HepG2 (cell line): ENCODE data around the gene IRF7. TPM values are rescaled to one million over a fixed set of nuclear protein-coding genes. Genes with fewer than 3 reads are reported as not detected.
A peak's percentile ranks its signal among the peaks of the same experiment; 100 is the strongest.

Experiments
- GPN1 ChIP-seq: sonication (generic); formaldehyde crosslinking; IDR thresholded peaks from 2 replicates; pipeline ENCODE4 v1.5.1; 2020; ENCODE audit warnings: missing genetic modification reagents, borderline replicate concordance
- HNF4A ChIP-seq: sonication (generic); formaldehyde crosslinking; IDR thresholded peaks from 2 replicates; pipeline ENCODE4 v1.4.0; 2020; ENCODE audit warnings: missing genetic modification reagents
- HNRNPUL1 ChIP-seq: fragments of 200-400 bp; formaldehyde crosslinking; IDR thresholded peaks from 2 replicates; pipeline ENCODE4 v1.6.1; 2017; ENCODE audit warnings: low read depth, mild to moderate bottlenecking, low read length, moderate library complexity
- IKZF4 ChIP-seq: sonication (generic); formaldehyde crosslinking; IDR thresholded peaks from 2 replicates; pipeline ENCODE4 v1.5.1; 2020; ENCODE audit warnings: borderline replicate concordance, mild to moderate bottlenecking, low read depth, missing genetic modification reagents; ENCODE audit errors: not compliant biosample characterization
- JUNB ChIP-seq: sonication (generic); formaldehyde crosslinking; IDR thresholded peaks from 2 replicates; pipeline ENCODE4 v1.8.0; 2022; ENCODE audit warnings: missing genetic modification reagents, mild to moderate bottlenecking, borderline replicate concordance
- MATR3 ChIP-seq: sonication (generic); formaldehyde crosslinking; IDR thresholded peaks from 2 replicates; pipeline ENCODE4 v1.4.0; 2020; ENCODE audit warnings: missing genetic modification reagents
- POLR2AphosphoS5 ChIP-seq: IDR thresholded peaks from 2 replicates; pipeline ENCODE4 v1.6.1; 2012; ENCODE audit warnings: low read depth, low read length
- RARA ChIP-seq: IDR thresholded peaks from 2 replicates; pipeline ENCODE4 v1.6.1; 2016; ENCODE audit warnings: missing genetic modification reagents, missing compliant biosample characterization
- STAT5B ChIP-seq: sonication (generic); formaldehyde crosslinking; IDR thresholded peaks from 2 replicates; pipeline ENCODE4 v1.4.0; 2020; ENCODE audit warnings: missing genetic modification reagents
- TCF7L2 ChIP-seq: IDR thresholded peaks from 2 replicates; pipeline ENCODE4 v1.6.1; 2011; ENCODE audit warnings: mild to moderate bottlenecking, low read depth, low read length, moderate library complexity
- THYN1 ChIP-seq: sonication (generic); formaldehyde crosslinking; IDR thresholded peaks from 2 replicates; pipeline ENCODE4 v1.8.1; 2023; ENCODE audit warnings: low read depth, mild to moderate bottlenecking, moderate library complexity, missing genetic modification reagents, borderline replicate concordance
- XRCC5 ChIP-seq: fragments of 200-400 bp; formaldehyde crosslinking; optimal IDR thresholded peaks from 2 replicates; pipeline ENCODE3; 2017; ENCODE audit warnings: mild to moderate bottlenecking, low read length
- ZBTB3 ChIP-seq: sonication (generic); formaldehyde crosslinking; IDR thresholded peaks from 2 replicates; pipeline ENCODE4 v1.4.0; 2020; ENCODE audit warnings: low read depth, mild to moderate bottlenecking, moderate library complexity, missing genetic modification reagents, borderline replicate concordance
- ZNF777 ChIP-seq: sonication (generic); formaldehyde crosslinking; IDR thresholded peaks from 2 replicates; pipeline ENCODE4 v1.4.0; 2020; ENCODE audit warnings: missing genetic modification reagents
- polyA plus RNA-seq, 8 experiments: library from polyadenylated mRNA; depleted of rRNA in 3 of 8; stranded (reverse) in 7 of 8; unstranded in 1 of 8; fragments of >200 nt; fragmentation: Illumina TruSeq in 4 of 8; extraction: Trizol in 4 of 8; gene quantifications; 2 replicates each; pipeline versions ENCODE4 v1.2.1 to v1.2.3, GENCODE V29; 2011 to 2016; ENCODE audit warnings: low read depth in 4 of 8, missing spikeins in 1 of 8, mixed read lengths in 1 of 8; ENCODE audit not compliant: insufficient read depth in 1 of 8
- total RNA-seq, 5 experiments: library from RNA; depleted of rRNA; stranded (reverse); fragments of >200 nt; fragmentation: Illumina TruSeq; extraction: Trizol; gene quantifications; 2 replicates each; pipeline ENCODE4 v1.2.3, GENCODE V29; 2016; ENCODE audit warnings: low read depth in 1 of 5
- TF ChIP-seq, protein P1 (sequence below): sonication (generic); formaldehyde crosslinking; IDR thresholded peaks from 2 replicates; pipeline ENCODE4 v1.4.0; 2020; ENCODE audit warnings: missing genetic modification reagents
- TF ChIP-seq, protein P2 (sequence below): sonication (generic); formaldehyde crosslinking; IDR thresholded peaks from 2 replicates; pipeline ENCODE4 v1.4.0; 2020; ENCODE audit warnings: mild to moderate bottlenecking, low read depth, missing genetic modification reagents
- TF ChIP-seq, protein P3 (sequence below): sonication (generic); formaldehyde crosslinking; IDR thresholded peaks from 2 replicates; pipeline ENCODE4 v1.4.0; 2020; ENCODE audit warnings: low read depth, missing genetic modification reagents
- TF ChIP-seq, protein P4 (sequence below), 2 experiments: sonication (generic) in 1 of 2; formaldehyde crosslinking in 1 of 2; IDR thresholded peaks; 2 replicates each; pipeline versions ENCODE4 v1.4.0 to v1.6.1; 2018 to 2020; ENCODE audit warnings: missing genetic modification reagents in 2 of 2, borderline replicate concordance in 1 of 2, low read depth in 1 of 2, mild to moderate bottlenecking in 1 of 2, missing biosample characterization in 1 of 2
- TF ChIP-seq, protein P5 (sequence below): sonication (generic); formaldehyde crosslinking; IDR thresholded peaks from 2 replicates; pipeline ENCODE4 v1.4.0; 2020; ENCODE audit warnings: missing genetic modification reagents, borderline replicate concordance

The IRF7 gene
- total and polyA plus RNA-seq, 2 of the 13 experiments (the other 11 are each of a cell fraction or from before 2014, with no cell fraction given) = not detected

DNA sequence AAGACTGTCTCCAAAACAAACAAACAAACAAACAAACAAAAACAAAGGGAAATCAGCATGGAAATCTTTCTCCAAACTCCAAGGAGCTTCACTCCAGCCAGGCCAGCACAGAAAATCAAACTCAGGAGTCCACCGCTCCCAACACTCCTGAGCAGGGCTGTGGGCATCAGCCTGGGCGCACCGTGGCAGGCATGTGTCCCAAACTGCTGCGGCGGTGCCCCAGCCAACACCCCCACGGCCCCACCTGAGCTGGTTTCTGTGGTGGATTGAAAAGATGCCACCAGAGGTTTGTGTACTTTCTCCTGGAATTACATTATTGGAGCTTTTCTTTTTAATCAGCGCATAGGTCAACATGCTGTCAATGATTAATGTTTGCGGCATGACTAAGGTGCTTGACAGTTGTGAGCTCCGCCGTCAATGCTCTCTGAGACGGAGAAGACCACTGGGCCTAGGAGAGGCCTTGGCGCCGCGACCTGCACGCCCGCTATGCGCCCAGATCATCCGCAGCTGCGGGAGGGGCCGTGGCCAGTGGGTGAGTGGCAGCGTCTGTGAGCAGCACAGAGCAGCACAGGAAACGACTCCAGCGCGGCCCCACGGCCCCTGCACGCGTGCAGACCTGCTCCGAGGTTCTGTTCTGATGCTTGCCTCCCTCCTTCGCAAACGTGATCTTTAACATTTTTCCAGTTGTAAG, 39.4 kb upstream of the IRF7 start (continued):
- TF ChIP-seq, protein P1, sequence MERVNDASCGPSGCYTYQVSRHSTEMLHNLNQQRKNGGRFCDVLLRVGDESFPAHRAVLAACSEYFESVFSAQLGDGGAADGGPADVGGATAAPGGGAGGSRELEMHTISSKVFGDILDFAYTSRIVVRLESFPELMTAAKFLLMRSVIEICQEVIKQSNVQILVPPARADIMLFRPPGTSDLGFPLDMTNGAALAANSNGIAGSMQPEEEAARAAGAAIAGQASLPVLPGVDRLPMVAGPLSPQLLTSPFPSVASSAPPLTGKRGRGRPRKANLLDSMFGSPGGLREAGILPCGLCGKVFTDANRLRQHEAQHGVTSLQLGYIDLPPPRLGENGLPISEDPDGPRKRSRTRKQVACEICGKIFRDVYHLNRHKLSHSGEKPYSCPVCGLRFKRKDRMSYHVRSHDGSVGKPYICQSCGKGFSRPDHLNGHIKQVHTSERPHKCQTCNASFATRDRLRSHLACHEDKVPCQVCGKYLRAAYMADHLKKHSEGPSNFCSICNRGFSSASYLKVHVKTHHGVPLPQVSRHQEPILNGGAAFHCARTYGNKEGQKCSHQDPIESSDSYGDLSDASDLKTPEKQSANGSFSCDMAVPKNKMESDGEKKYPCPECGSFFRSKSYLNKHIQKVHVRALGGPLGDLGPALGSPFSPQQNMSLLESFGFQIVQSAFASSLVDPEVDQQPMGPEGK (CRISPR knock-in tag) = peak; percentile 40
- TF ChIP-seq IKZF4 (CRISPR knock-in tag) = no peak
- TF ChIP-seq, protein P2, sequence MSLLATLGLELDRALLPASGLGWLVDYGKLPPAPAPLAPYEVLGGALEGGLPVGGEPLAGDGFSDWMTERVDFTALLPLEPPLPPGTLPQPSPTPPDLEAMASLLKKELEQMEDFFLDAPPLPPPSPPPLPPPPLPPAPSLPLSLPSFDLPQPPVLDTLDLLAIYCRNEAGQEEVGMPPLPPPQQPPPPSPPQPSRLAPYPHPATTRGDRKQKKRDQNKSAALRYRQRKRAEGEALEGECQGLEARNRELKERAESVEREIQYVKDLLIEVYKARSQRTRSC (CRISPR knock-in tag) = no peak
- no peak for TF ChIP-seq POLR2AphosphoS5
- TF ChIP-seq GPN1 (CRISPR knock-in tag) = no peak
- peak; percentile 49; the same call in 1 of the 2 replicates for TF ChIP-seq RARA (CRISPR knock-in tag)
- TF ChIP-seq HNRNPUL1 = no peak; the same call in 1 of the 2 replicates
- TF ChIP-seq, protein P3, sequence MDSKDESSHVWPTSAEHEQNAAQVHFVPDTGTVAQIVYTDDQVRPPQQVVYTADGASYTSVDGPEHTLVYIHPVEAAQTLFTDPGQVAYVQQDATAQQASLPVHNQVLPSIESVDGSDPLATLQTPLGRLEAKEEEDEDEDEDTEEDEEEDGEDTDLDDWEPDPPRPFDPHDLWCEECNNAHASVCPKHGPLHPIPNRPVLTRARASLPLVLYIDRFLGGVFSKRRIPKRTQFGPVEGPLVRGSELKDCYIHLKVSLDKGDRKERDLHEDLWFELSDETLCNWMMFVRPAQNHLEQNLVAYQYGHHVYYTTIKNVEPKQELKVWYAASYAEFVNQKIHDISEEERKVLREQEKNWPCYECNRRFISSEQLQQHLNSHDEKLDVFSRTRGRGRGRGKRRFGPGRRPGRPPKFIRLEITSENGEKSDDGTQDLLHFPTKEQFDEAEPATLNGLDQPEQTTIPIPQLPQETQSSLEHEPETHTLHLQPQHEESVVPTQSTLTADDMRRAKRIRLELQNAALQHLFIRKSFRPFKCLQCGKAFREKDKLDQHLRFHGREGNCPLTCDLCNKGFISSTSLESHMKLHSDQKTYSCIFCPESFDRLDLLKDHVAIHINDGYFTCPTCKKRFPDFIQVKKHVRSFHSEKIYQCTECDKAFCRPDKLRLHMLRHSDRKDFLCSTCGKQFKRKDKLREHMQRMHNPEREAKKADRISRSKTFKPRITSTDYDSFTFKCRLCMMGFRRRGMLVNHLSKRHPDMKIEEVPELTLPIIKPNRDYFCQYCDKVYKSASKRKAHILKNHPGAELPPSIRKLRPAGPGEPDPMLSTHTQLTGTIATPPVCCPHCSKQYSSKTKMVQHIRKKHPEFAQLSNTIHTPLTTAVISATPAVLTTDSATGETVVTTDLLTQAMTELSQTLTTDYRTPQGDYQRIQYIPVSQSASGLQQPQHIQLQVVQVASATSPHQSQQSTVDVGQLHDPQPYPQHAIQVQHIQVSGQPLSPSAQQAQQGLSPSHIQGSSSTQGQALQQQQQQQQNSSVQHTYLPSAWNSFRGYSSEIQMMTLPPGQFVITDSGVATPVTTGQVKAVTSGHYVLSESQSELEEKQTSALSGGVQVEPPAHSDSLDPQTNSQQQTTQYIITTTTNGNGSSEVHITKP (CRISPR knock-in tag) = peak; percentile 51; the same call in 1 of the 2 replicates
- TF ChIP-seq TCF7L2 = no peak
- TF ChIP-seq XRCC5 = peak; percentile 63
- no peak for TF ChIP-seq ZBTB3 (CRISPR knock-in tag)
- no peak for TF ChIP-seq JUNB (CRISPR knock-in tag)
- TF ChIP-seq, protein P4, sequence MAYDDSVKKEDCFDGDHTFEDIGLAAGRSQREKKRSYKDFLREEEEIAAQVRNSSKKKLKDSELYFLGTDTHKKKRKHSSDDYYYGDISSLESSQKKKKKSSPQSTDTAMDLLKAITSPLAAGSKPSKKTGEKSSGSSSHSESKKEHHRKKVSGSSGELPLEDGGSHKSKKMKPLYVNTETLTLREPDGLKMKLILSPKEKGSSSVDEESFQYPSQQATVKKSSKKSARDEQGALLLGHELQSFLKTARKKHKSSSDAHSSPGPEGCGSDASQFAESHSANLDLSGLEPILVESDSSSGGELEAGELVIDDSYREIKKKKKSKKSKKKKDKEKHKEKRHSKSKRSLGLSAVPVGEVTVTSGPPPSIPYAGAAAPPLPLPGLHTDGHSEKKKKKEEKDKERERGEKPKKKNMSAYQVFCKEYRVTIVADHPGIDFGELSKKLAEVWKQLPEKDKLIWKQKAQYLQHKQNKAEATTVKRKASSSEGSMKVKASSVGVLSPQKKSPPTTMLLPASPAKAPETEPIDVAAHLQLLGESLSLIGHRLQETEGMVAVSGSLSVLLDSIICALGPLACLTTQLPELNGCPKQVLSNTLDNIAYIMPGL (CRISPR knock-in tag; IDR thresholded peaks at IDR 0.05; ENCODE audit: borderline replicate concordance in 1 of 2, low read depth in 1 of 2) = no peak
- no peak for TF ChIP-seq STAT5B (CRISPR knock-in tag)
- peak; percentile 46 for TF ChIP-seq HNF4A
- TF ChIP-seq, protein P5, sequence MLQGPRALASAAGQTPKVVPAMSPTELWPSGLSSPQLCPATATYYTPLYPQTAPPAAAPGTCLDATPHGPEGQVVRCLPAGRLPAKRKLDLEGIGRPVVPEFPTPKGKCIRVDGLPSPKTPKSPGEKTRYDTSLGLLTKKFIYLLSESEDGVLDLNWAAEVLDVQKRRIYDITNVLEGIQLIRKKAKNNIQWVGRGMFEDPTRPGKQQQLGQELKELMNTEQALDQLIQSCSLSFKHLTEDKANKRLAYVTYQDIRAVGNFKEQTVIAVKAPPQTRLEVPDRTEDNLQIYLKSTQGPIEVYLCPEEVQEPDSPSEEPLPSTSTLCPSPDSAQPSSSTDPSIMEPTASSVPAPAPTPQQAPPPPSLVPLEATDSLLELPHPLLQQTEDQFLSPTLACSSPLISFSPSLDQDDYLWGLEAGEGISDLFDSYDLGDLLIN (CRISPR knock-in tag) = no peak
- no peak for TF ChIP-seq ZNF777 (CRISPR knock-in tag)
- TF ChIP-seq MATR3 (CRISPR knock-in tag) = no peak
- no peak for TF ChIP-seq THYN1 (CRISPR knock-in tag)
